Glomerular endothelial cell (primary cell): ENCODE measurements around the gene GMPR. TPM values are rescaled to one million over a fixed set of nuclear protein-coding genes. Genes with fewer than 3 reads are reported as not detected.
A peak's percentile ranks its signal among the peaks of the same experiment; 100 is the strongest.

Source experiments
- DNase-seq: peaks from one replicate; pipeline ENCODE4 v3.0.0-alpha.2; 2011; ENCODE audit warnings: low read depth, low spot score; ENCODE audit errors: extremely low read depth
- total RNA-seq: library from RNA; depleted of rRNA; stranded (reverse); fragments of >200 nt; gene quantifications from 2 replicates; pipeline ENCODE4 v1.2.3, GENCODE V29; 2015

The GMPR gene
- total RNA-seq, 1 donor from 2014 or later = 28.8 TPM

GRCh38 chr6:16324606-16325225, 86.3 kb downstream of the GMPR start:
- DNase-seq = no peak

GRCh38 chr6:16326531-16326930, 88.1 kb downstream of the GMPR start:
- no peak for DNase-seq

- DNase-seq = no peak
Observed at GRCh38 chr6:16326971-16327776, 88.8 kb downstream of the GMPR start.

GRCh38 chr6:16327777-16328325, 89.5 kb downstream of the GMPR start:
- DNase-seq = no peak

GRCh38 chr6:16329233-16329632, 90.8 kb downstream of the GMPR start:
- no peak for DNase-seq

- DNase-seq = no peak
Observed at GRCh38 chr6:16331384-16332174, 93.2 kb downstream of the GMPR start.

- peak; percentile 68 for DNase-seq
Observed at GRCh38 chr6:16332175-16332542, 93.8 kb downstream of the GMPR start.

- DNase-seq = no peak
Observed at GRCh38 chr6:16333580-16333979, 95.2 kb downstream of the GMPR start.

GRCh38 chr6:16334671-16335070, 96.3 kb downstream of the GMPR start:
- DNase-seq = no peak

GRCh38 chr6:16335176-16335575, 96.8 kb downstream of the GMPR start:
- DNase-seq = no peak

GRCh38 chr6:16336056-16336818, 97.8 kb downstream of the GMPR start:
- no peak for DNase-seq

GRCh38 chr6:16336911-16337294, 98.5 kb downstream of the GMPR start:
- no peak for DNase-seq

GRCh38 chr6:16337295-16337975, 99.0 kb downstream of the GMPR start:
- peak; percentile 98 for DNase-seq

- peak; percentile 87 for DNase-seq
Observed at GRCh38 chr6:16338577-16339264, 100.3 kb downstream of the GMPR start.

- no peak for DNase-seq
Observed at GRCh38 chr6:16339265-16339587, 100.8 kb downstream of the GMPR start.

GRCh38 chr6:16343593-16343992, 105.2 kb downstream of the GMPR start:
- no peak for DNase-seq

GRCh38 chr6:16344756-16345155, 106.4 kb downstream of the GMPR start:
- no peak for DNase-seq
